Measurements from ENCODE around the gene HK3. TPM values are rescaled to one million over a fixed set of nuclear protein-coding genes. Genes with fewer than 3 reads are reported as not detected.

Gene HK3
- total RNA-seq, 4 donors from 2014 or later = 2.6 to 6.0 (median 4.7) TPM

GRCh38 chr5:176935017-176935416 is 35.9 kb upstream of the HK3 start:
- Histone ChIP-seq H3K27ac (no peak overlapping the region), H3K9me3 (no peaks in the 10 kb centered on the region), H3K36me3 (peaks cover 0 to 17% (median 3%) of the 10 kb centered on the region in 4 donors), H3K27me3 (no peaks in the 10 kb centered on the region), H3K4me1 (no peaks in the 10 kb centered on the region), H3K4me3 (no peak overlapping the region)
- 51 to 100% methylated on average over 1 of the region's 1 CpG for WGBS, 2 donors (ENCODE audit: low coverage in 1 of 2)
- in situ Hi-C loops (cut with MboI; ENCODE audit: low pct_ligation_motif_present in 1 of 4, low pct_unique_long_range_greater_than_20kb in 1 of 4, low sequenced_read_pairs in 3 of 4) = no loop called here
- TF ChIP-seq POLR2AphosphoS5 (IDR thresholded peaks at IDR 0.05) (no peak), POLR2A (IDR thresholded peaks at IDR 0.05) (no peak)
- TF ChIP-seq, protein P1, sequence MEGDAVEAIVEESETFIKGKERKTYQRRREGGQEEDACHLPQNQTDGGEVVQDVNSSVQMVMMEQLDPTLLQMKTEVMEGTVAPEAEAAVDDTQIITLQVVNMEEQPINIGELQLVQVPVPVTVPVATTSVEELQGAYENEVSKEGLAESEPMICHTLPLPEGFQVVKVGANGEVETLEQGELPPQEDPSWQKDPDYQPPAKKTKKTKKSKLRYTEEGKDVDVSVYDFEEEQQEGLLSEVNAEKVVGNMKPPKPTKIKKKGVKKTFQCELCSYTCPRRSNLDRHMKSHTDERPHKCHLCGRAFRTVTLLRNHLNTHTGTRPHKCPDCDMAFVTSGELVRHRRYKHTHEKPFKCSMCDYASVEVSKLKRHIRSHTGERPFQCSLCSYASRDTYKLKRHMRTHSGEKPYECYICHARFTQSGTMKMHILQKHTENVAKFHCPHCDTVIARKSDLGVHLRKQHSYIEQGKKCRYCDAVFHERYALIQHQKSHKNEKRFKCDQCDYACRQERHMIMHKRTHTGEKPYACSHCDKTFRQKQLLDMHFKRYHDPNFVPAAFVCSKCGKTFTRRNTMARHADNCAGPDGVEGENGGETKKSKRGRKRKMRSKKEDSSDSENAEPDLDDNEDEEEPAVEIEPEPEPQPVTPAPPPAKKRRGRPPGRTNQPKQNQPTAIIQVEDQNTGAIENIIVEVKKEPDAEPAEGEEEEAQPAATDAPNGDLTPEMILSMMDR (IDR thresholded peaks at IDR 0.05) = no peak
- no peak for DNase-seq
- intact Hi-C loops (cut with DNase I; ENCODE audit: low total_unique reads) = no loop called here

GRCh38 chr5:176934309-176934930 is 35.3 kb upstream of the HK3 start:
- no peaks in the 10 kb centered on the region for H3K27me3 ChIP-seq
- no peaks in the 10 kb centered on the region for H3K4me1 ChIP-seq
- no peak for DNase-seq
- peaks cover 0 to 17% (median 3%) of the 10 kb centered on the region in 4 donors for H3K36me3 ChIP-seq
- intact Hi-C loops (cut with DNase I; ENCODE audit: low total_unique reads) = no loop called here
- no peak for TF ChIP-seq EP300 (IDR thresholded peaks at IDR 0.05; ENCODE audit: low read depth)
- no peak for TF ChIP-seq POLR2A (IDR thresholded peaks at IDR 0.05)
- TF ChIP-seq, protein P1 (IDR thresholded peaks at IDR 0.05) = no peak
- no peak for TF ChIP-seq POLR2AphosphoS5 (IDR thresholded peaks at IDR 0.05)
- H3K9me3 ChIP-seq = no peaks in the 10 kb centered on the region
- no peak overlapping the region for H3K27ac ChIP-seq
- WGBS, 2 donors (ENCODE audit: low coverage in 1 of 2) = 90 to 94% methylated on average over 7 of the region's 7 CpGs
- no peak overlapping the region for H3K4me3 ChIP-seq
- in situ Hi-C loops (cut with MboI; ENCODE audit: low pct_ligation_motif_present in 1 of 4, low pct_unique_long_range_greater_than_20kb in 1 of 4, low sequenced_read_pairs in 3 of 4) = no loop called here

DNA sequence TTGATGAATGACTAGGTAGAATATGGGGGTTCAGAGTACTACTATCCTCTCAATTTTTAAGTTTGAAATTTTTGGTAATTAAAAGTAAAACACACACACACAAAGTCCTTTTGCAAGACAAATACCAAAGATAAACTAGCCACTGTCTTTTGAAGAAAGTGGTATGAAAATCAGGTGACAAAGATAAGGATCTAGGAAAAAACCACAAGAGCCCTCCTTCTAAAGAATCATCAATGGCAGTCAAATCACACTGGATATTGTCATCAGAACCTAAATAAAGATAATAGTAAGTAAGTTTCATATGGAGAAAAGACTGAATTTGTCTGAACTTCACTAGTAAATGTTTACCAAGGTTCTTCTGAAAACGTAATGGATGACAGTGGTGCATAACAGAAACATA is 30.5 kb upstream of the HK3 start:
- Histone ChIP-seq H3K4me1 (no peaks in the 10 kb centered on the region), H3K4me3 (no peak overlapping the region), H3K36me3 (peaks cover 0 to 15% (median 0%) of the 10 kb centered on the region in 4 donors), H3K27me3 (no peaks in the 10 kb centered on the region), H3K9me3 (no peaks in the 10 kb centered on the region), H3K27ac (no peak overlapping the region)
- no peak for DNase-seq
- intact Hi-C loops (cut with DNase I; ENCODE audit: low total_unique reads) (no loop called here), in situ Hi-C loops (cut with MboI; ENCODE audit: low pct_ligation_motif_present in 1 of 4, low pct_unique_long_range_greater_than_20kb in 1 of 4, low sequenced_read_pairs in 3 of 4) (no loop called here)
- 85 to 88% methylated on average over 1 of the region's 1 CpG for WGBS, 2 donors (ENCODE audit: low coverage in 1 of 2)
- TF ChIP-seq POLR2A (IDR thresholded peaks at IDR 0.05) = no peak
- TF ChIP-seq POLR2AphosphoS5 (IDR thresholded peaks at IDR 0.05) = no peak
- TF ChIP-seq, protein P1 (IDR thresholded peaks at IDR 0.05) = no peak
- no peak for TF ChIP-seq EP300 (IDR thresholded peaks at IDR 0.05; ENCODE audit: low read depth)

GRCh38 chr5:176927562-176927961 is 28.4 kb upstream of the HK3 start:
- H3K9me3 ChIP-seq = no peaks in the 10 kb centered on the region
- H3K27ac ChIP-seq = no peak overlapping the region
- no peaks in the 10 kb centered on the region for H3K4me1 ChIP-seq
- TF ChIP-seq POLR2A (IDR thresholded peaks at IDR 0.05) (no peak), EP300 (IDR thresholded peaks at IDR 0.05; ENCODE audit: low read depth) (no peak), POLR2AphosphoS5 (IDR thresholded peaks at IDR 0.05) (no peak)
- TF ChIP-seq, protein P1 (IDR thresholded peaks at IDR 0.05) = no peak
- WGBS, 2 donors (ENCODE audit: low coverage in 1 of 2) = 88 to 93% methylated on average over 3 of the region's 3 CpGs
- intact Hi-C loops (cut with DNase I; ENCODE audit: low total_unique reads) (no loop called here), in situ Hi-C loops (cut with MboI; ENCODE audit: low pct_ligation_motif_present in 1 of 4, low pct_unique_long_range_greater_than_20kb in 1 of 4, low sequenced_read_pairs in 3 of 4) (no loop called here)
- DNase-seq = no peak
- peaks cover 0 to 15% (median 0%) of the 10 kb centered on the region in 4 donors for H3K36me3 ChIP-seq
- H3K4me3 ChIP-seq = no peak overlapping the region
- no peaks in the 10 kb centered on the region for H3K27me3 ChIP-seq

All from transverse colon (tissue), 4 donors.